Kidney glomerular epithelial cell (primary cell): ENCODE data around the gene GSG1.
"Not testable (repeated sequence)": the region's sequence is repeated elsewhere in the genome, so short reads cannot be mapped to it uniquely, and the experiment has no call there.

Experiments
- DNase-seq: peaks from one replicate; lab custom pipeline; 2025; lab: John Stamatoyannopoulos, UW

Gene GSG1

DNA sequence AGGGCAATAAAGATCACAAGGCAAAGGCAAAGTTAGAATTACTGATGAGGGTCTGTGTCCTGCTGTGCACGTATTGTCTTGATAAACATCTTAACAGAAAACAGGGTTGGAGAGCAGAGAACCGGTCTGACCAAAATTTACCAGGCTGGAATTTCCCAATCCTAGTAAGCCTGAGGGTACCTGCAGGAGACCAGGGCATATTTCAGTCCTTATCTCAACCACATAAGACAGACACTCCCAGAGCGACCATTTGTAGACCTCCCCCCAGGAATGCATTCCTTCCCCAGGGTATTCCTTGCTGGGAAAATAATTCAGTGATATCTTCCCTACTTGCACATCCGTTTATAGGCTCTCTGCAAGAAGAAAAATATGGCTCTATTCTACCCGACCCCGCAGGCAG lies 49.9 kb downstream of the GSG1 start:
- DNase-seq, result not testable (repeated sequence)

DNA sequence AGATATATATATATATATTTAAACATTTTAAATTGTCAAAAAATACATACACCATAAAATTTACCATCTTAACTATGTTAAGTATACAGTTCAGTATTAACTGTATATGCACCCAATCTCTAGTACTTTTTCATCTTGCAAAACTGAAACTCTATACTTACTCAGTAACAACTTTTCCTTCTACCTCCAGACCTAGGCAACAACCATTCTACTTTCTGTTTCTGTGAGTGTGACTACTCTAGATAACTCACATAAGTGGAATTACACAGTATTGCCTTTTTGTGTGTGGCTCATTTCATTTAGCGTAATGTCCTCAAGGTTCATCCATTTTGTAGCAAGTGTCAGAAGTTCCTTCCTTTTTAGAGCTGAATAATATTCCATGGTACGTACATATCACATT lies 51.0 kb downstream of the GSG1 start:
- DNase-seq, result no peak

DNA sequence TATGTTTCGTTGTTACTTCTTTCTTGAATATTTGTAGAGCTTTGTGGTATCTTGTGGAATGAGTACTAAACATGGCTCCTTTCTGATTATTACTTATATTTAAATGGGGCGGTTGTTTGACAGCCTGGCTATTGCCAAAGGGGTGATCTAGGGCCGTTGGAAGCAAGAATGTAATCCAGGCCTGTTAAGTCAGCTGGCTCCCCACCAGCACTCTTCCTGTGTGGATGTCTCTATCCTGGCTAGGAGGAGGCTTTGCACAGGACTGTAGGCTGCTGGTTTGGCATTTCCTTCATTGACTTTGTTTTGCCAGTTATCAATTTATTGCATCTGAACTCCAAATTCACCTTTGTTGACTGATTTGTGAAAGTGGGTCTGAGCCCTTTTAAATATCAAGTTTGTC lies 53.7 kb downstream of the GSG1 start:
- no peak for DNase-seq

DNA sequence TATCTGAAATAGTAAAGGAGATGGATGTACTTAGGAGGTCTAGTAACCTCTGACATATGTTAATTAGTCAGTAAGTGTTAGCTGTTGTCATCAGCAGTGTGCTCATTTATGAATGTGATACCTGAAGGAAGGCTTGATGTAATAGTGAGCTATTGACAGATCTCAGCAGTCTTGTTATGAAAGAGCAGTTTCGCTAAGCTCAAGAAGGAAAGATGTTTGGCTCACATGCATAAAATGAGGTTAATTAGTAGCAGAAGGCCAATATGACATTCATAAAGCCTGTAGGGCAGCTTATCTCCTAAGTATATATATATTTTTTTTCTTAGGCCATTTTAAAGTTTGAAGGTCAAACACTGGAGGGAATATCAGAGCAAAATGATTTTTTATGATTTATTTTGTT lies 56.5 kb downstream of the GSG1 start:
- no peak for DNase-seq

DNA sequence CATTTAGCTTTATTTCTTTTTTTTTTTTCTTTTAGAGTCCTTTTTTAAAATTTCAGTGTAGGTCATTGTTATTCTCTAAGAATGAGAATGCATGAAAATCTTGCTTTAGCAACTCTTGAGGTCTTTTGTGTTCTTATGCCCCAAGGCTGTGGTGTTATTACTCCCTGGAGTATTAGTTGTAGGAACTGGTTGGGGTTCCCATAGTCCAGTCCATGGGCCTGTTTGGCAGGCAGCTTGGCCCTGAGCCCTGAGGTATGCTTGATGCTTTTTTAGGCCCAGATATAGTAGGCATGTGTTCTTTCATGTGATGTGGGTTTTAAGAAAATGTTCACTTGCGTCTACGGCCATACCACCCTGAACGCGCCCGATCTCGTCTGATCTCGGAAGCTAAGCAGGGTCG lies 57.7 kb downstream of the GSG1 start:
- DNase-seq, result no peak

DNA sequence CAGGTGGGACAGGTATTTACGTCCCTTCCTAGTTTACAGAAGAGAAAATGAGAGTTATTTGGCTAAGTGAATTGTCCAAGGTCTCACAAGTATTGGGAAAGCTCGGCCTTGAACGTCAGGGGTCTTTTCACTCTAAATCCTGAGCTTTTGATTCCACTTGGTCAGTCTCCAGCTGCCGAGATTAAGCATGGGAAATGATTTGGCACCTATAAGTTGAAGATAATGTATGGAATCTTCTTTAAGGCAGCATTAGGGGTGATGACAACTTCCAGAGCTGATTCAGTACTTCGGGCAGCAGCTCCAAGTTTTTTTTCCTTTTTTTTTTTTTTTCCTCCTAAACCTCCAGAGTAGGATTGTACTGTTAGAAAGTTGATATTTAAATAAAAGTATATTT lies 58.6 kb downstream of the GSG1 start:
- no peak for DNase-seq

DNA sequence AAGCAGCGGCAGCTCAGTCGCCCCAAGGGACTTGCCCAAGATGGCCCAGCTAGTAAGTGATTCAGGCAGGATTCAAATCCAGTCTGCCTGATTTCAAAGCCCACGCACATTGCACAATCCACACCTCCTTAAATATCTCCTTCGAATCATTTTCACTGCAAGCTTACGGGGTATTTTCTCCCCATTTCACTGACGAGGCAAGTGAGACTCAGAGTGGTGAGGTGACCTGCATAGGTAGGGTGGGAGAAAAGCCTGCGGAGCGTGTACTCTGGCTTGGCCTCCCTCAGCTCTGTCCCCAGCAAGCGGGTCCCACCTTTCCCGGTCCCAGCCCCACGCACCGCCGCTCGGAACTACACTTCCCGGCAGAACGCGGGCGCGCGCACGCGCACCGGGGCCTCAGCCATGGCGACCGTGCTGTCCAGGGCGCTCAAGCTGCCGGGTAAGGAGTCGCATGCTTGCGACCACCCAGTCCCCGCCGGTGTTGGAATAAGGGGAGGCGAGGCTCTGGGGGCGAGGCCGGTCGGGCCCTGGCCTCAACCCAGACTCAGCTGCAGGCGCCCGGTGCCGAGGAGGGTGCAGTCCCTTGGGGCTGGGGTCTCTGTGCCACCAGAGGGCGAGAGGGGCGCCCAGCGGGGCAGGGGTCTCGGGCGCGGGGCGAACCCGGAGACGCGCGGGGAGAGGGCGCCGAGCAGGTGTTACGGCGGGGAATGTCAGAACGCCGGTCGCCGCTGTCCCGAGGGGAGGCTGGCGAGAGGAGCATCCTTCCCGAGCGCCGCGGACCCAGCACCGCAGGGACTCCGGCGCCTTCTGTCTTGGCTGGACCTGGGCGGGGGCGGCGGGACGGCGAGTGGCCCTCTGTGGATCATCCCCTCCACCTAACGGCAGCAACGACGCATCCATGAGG lies 59.2 kb downstream of the GSG1 start, which contains the start of gene FAM234B:
TSS of gene FAM234B (plus strand) at position 380 of the 904 bp plus-strand sequence. CDS start at position 403, 23 bp downstream.
- peak; percentile 13 for DNase-seq

DNA sequence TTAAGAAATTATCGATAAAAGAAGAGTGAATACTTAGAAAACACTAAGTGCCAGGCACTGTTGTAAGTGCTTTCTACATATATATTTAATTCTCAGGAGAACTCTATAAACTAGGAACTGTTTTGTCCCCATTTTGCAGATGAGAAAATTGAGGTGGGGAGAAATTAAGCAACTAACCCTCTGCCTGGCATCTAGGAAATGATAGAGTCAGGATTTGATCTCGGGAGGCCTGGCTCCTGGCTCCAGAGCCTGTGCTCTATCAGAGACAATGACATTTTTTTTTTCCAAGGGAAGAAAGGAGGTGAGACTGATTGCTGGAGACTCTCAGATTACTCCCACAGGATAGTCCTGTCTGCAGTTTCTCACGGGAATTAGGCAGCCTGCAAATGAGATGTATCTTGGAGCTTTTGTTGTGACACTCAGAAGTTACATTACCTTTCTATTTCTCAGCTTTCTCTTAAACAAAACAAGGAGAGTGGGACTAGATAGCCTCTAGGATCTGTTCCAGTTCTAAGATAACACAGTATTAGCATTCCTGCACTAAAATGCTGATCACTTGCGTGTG lies 60.7 kb downstream of the GSG1 start:
- DNase-seq, result no peak

DNA sequence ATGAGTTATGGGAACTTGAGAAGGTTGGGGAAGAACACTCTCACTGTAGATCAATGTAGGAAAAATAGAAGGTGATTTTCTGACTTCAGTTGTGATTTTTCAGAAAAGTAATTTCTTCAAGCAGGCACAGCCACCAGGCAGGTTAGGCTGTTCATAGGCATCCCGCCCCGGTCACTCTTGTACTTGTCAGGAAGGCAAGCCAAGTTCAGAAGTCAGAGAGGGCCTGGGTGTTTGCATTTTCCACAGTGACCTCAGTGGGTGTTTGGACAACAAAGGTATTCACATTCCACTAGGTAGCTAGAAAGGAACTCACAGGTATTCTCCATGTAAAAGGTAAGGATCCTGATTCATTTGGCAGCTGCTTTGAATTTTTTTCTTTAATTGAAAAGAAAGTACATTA lies 62.2 kb downstream of the GSG1 start:
- DNase-seq, result no peak

DNA sequence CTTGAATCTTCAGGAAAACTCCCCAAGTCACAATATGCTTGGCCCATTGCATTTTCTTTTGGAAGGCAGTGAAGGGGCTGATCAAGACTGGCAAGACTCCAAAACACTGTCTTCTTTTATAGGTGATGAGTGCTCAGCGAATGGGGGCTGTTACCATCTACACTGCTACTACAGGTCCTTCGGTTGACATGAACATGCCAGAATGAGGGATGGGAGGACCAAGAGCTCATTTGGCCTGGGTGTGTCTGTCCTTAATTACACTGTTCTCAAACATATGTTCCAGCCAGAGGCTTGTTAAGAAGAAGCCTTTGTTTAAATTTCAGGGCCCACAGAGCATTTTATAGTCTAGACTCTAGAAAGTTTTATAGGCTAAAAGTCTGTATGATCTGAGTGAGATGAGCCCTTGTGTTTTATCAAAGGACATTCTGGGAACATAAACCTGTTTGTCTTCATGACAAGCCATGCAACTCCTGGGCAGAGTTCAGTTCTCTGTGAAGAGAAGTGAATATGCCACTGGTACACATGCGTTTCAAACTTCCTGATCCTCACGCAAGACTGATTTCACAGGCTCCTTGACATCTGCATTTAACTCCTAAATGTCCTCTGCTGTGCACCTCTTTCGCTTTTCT lies 64.0 kb downstream of the GSG1 start:
- DNase-seq, result no peak

DNA sequence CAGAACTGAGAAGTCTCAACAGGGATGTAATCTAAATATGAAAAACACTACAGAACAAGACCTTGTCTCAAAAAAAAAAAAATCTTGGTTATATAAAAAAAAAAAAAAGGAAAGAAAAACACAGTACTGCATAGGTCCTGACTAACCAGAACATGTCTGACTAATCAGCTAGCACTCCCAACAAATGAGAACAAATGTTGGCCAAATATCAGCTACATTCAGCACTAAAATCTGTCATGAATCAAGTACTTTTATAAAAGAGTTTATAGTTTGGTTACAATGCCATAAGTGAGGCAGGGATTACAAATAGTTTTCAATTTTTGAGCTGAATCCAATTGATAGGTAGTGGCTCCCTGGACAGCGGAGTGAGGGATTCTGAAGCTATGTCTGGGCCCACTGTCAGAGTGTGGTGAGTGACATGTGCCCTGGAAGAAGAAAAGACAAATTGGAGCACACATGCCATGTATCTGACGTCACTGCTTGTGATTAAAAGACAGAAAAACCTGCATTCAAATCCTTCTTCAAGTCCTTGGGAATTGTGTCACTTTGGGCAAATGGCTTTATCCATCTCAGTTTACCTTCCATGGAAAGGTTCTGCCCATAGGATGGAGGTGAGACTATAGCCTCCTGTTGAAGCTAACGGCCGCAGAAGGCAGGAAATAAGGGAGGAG lies 64.8 kb downstream of the GSG1 start:
- peak; percentile 3 for DNase-seq

DNA sequence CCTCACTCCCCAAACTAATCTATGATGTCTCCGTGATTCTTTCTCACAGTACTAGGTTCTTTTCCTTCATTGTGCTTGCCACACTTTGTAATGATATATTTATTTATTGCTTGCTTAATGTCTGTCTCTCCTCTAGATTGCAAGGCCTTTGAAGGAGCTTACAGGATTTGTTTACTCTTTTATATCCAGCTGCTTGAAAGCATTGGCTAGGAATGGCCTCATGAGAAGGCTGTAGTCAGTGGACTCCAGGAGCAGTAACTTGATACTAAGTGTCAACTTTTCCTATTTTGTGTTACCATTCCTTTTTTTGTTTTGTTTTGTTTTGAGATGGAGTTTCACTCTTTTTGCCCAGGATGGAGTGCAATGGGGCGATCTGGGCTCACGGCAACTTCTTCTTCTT lies 66.6 kb downstream of the GSG1 start:
- DNase-seq, result no peak

DNA sequence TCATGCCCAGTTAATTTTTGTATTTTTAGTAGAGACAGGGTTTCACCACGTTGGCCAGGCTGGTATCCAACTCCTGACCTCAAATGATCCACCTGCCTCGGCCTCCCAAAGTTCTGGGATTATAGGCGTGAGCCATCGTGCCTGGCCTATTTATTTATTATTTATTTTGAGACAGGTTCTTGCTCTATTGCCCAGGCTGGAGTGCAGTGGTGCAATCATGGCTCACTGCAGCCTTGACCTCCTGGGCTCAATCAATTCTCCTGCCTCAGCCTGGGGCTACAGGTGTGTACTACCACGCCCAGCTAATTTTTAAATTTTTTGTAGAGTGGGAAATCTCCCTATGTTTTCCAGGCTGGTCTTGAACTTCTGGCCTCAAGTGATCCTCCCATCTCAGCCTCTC lies 68.1 kb downstream of the GSG1 start:
- DNase-seq, result not testable (repeated sequence)
